ENCODE measurements around the gene SALL3. TPM values are rescaled to one million over a fixed set of nuclear protein-coding genes. Genes with fewer than 3 reads are reported as not detected.
"Not testable (repeated sequence)": the region's sequence is repeated elsewhere in the genome, so short reads cannot be mapped to it uniquely, and the experiment has no call there.

Gene SALL3
- total RNA-seq, 1 donor from 2014 or later, result 23.4 TPM

GRCh38 chr18:78962098-78962497, 17.5 kb upstream of the SALL3 start:
- Mint-ChIP-seq H3K4me1 (ENCODE audit: low read depth, unreplicated experiment) (no peaks in the 10 kb centered on the region), H3K27me3 (ENCODE audit: unreplicated experiment) (peaks cover 8% of the 10 kb centered on the region), H3K9me3 (ENCODE audit: unreplicated experiment) (peaks cover 5% of the 10 kb centered on the region), H3K4me3 (ENCODE audit: unreplicated experiment) (no peak overlapping the region), H3K27ac (ENCODE audit: unreplicated experiment) (no peak overlapping the region), H3K36me3 (ENCODE audit: unreplicated experiment) (peaks cover 11% of the 10 kb centered on the region)
- DNase-seq, result no peak
- TF ChIP-seq CTCF (IDR thresholded peaks at IDR 0.05; ENCODE audit: partially characterized antibody, unreplicated experiment), result no peak

GRCh38 chr18:78964727-78965126, 14.9 kb upstream of the SALL3 start:
- H3K4me3 Mint-ChIP-seq (ENCODE audit: unreplicated experiment); H3K27ac Mint-ChIP-seq (ENCODE audit: unreplicated experiment); H3K4me1 Mint-ChIP-seq (ENCODE audit: low read depth, unreplicated experiment); H3K9me3 Mint-ChIP-seq (ENCODE audit: unreplicated experiment); DNase-seq: not testable (repeated sequence)
- peaks cover 12% of the 10 kb centered on the region for H3K27me3 Mint-ChIP-seq (ENCODE audit: unreplicated experiment)
- peaks cover 16% of the 10 kb centered on the region for H3K36me3 Mint-ChIP-seq (ENCODE audit: unreplicated experiment)

- DNase-seq, result no peak
- Mint-ChIP-seq H3K36me3 (ENCODE audit: unreplicated experiment) (peaks cover 17% of the 10 kb centered on the region), H3K4me1 (ENCODE audit: low read depth, unreplicated experiment) (no peaks in the 10 kb centered on the region), H3K9me3 (ENCODE audit: unreplicated experiment) (peaks cover 6% of the 10 kb centered on the region), H3K27ac (ENCODE audit: unreplicated experiment) (no peak overlapping the region), H3K4me3 (ENCODE audit: unreplicated experiment) (no peak overlapping the region), H3K27me3 (ENCODE audit: unreplicated experiment) (peaks cover 12% of the 10 kb centered on the region)
- no peak for TF ChIP-seq CTCF (IDR thresholded peaks at IDR 0.05; ENCODE audit: partially characterized antibody, unreplicated experiment)
Observed at GRCh38 chr18:78965260-78965659, 14.4 kb upstream of the SALL3 start.

GRCh38 chr18:78965917-78966792, 13.5 kb upstream of the SALL3 start:
- peaks cover 23% of the 10 kb centered on the region for H3K36me3 Mint-ChIP-seq (ENCODE audit: unreplicated experiment)
- no peak for TF ChIP-seq CTCF (IDR thresholded peaks at IDR 0.05; ENCODE audit: partially characterized antibody, unreplicated experiment)
- H3K4me1 Mint-ChIP-seq (ENCODE audit: low read depth, unreplicated experiment), result no peaks in the 10 kb centered on the region
- no peak for DNase-seq
- H3K27ac Mint-ChIP-seq (ENCODE audit: unreplicated experiment), result no peak overlapping the region
- peaks cover 16% of the 10 kb centered on the region for H3K27me3 Mint-ChIP-seq (ENCODE audit: unreplicated experiment)
- no peak overlapping the region for H3K4me3 Mint-ChIP-seq (ENCODE audit: unreplicated experiment)
- H3K9me3 Mint-ChIP-seq (ENCODE audit: unreplicated experiment), result peaks cover 6% of the 10 kb centered on the region

- H3K4me3 Mint-ChIP-seq (ENCODE audit: unreplicated experiment), result no peak overlapping the region
- no peak for DNase-seq
- peaks cover 19% of the 10 kb centered on the region for H3K27me3 Mint-ChIP-seq (ENCODE audit: unreplicated experiment)
- no peaks in the 10 kb centered on the region for H3K4me1 Mint-ChIP-seq (ENCODE audit: low read depth, unreplicated experiment)
- H3K36me3 Mint-ChIP-seq (ENCODE audit: unreplicated experiment), result peaks cover 26% of the 10 kb centered on the region
- H3K9me3 Mint-ChIP-seq (ENCODE audit: unreplicated experiment), result peaks cover 6% of the 10 kb centered on the region
- H3K27ac Mint-ChIP-seq (ENCODE audit: unreplicated experiment), result no peak overlapping the region
- no peak for TF ChIP-seq CTCF (IDR thresholded peaks at IDR 0.05; ENCODE audit: partially characterized antibody, unreplicated experiment)
Observed at GRCh38 chr18:78966793-78967106, 12.9 kb upstream of the SALL3 start.
